ENCODE data around the gene CHMP3.

Gene CHMP3

GRCh38 chr2:86461042-86461743, 102.0 kb downstream of the CHMP3 start:
- no peak for DNase-seq

- DNase-seq = no peak
These were observed 108.1 kb downstream of the CHMP3 start for GRCh38 chr2:86455181-86455580.

DNA sequence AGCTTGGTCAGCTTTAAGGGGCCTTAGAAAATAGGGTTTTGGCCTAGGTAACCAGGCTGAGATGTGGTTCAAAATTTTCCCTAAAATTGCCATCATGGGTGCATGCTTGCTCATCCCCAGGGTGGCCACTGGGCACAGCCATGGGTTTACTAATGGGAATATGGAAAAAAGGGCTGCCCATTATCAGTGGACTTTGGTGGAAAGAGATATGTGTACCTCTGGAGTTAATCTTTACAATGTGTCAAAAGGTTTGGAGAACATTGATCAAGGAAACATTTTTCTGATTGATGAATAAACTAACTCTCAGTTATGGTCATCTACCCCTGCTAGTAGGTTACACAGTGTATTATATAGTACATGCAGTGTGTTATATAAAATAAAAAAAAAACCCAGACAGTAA, 109.0 kb downstream of the CHMP3 start:
- no peak for DNase-seq

- no peak for DNase-seq
These were observed 109.4 kb downstream of the CHMP3 start for GRCh38 chr2:86453836-86454235.
